H7 (cell line): ENCODE data around the gene SPTSSA. TPM values are rescaled to one million over a fixed set of nuclear protein-coding genes. Genes with fewer than 3 reads are reported as not detected.

Experiments
- total RNA-seq: library from RNA; depleted of rRNA; stranded (reverse); fragments of >200 nt; shearing (Covaris generic); gene quantifications from 2 replicates; pipeline ENCODE4 v1.2.3, GENCODE V29; 2014; rRNA removed

Gene SPTSSA
- total RNA-seq, 1 experiment from 2014 or later, result 16.0 TPM

Other genes starting within 250 kb of the SPTSSA start
- 28.7 and 41.5 TPM in 2 replicates for gene EAPP, start 77.5 kb upstream of the SPTSSA start, total RNA-seq
- gene SNX6, start 167.9 kb upstream of the SPTSSA start, total RNA-seq, result 75.2 and 94.9 TPM in 2 replicates